Osteocyte (in vitro differentiated cells): ENCODE measurements around the gene UBE4A. TPM values are rescaled to one million over a fixed set of nuclear protein-coding genes. Genes with fewer than 3 reads are reported as not detected.
A peak's percentile ranks its signal among the peaks of the same experiment; 100 is the strongest.

Source experiments
- DNase-seq: peaks from one replicate; pipeline ENCODE4 v3.0.0; 2021; ENCODE audit warnings: mixed read lengths; ENCODE audit not compliant: unreplicated experiment; ENCODE audit errors: extremely low spot score
- H3K27ac Mint-ChIP-seq: one replicate; pipeline ENCODE4 v1.8.0; 2021; ENCODE audit warnings: mild to moderate bottlenecking, mixed read lengths; ENCODE audit not compliant: unreplicated experiment
- H3K27me3 Mint-ChIP-seq: one replicate; pipeline ENCODE4 v1.8.0; 2021; ENCODE audit warnings: mixed read lengths; ENCODE audit not compliant: unreplicated experiment
- H3K36me3 Mint-ChIP-seq: one replicate; pipeline ENCODE4 v1.8.0; 2021; ENCODE audit warnings: mixed read lengths; ENCODE audit not compliant: unreplicated experiment
- H3K4me1 Mint-ChIP-seq: one replicate; pipeline ENCODE4 v1.8.0; 2021; ENCODE audit warnings: mixed read lengths; ENCODE audit not compliant: unreplicated experiment
- H3K4me3 Mint-ChIP-seq: one replicate; pipeline ENCODE4 v1.8.0; 2021; ENCODE audit warnings: mild to moderate bottlenecking, moderate library complexity, mixed read lengths; ENCODE audit not compliant: unreplicated experiment
- H3K9me3 Mint-ChIP-seq: one replicate; pipeline ENCODE4 v1.8.0; 2021; ENCODE audit warnings: mixed read lengths; ENCODE audit not compliant: unreplicated experiment
- CTCF ChIP-seq: fragments of 200-600 bp; sonication (generic); IDR thresholded peaks from 2 replicates; pipeline ENCODE4 v1.5.0; 2021; ENCODE audit warnings: antibody characterized with exemption, mild to moderate bottlenecking, moderate library complexity
- long read RNA-seq: library from polyadenylated mRNA; unstranded; transcript quantifications from one replicate; pipeline ENCODE4 v2.0.0, GENCODE V29; 2021
- total RNA-seq: library from RNA; stranded (reverse); gene quantifications from 2 replicates; pipeline ENCODE4 v1.2.1, GENCODE V29; 2021

Gene UBE4A
- total RNA-seq, result 47.3 and 49.0 TPM in 2 replicates
- long read RNA-seq, full-length matches to known transcripts, result 18 of 124 reads
- long read RNA-seq, partial matches to known transcripts, result 48 of 124 reads
- long read RNA-seq, other reads (novel, unspliced or antisense), result 58 of 124 reads

- peak within 1 kb of the TSS; percentile 97 for H3K27ac Mint-ChIP-seq
These were observed at the start of gene UBE4A for GRCh38 chr11:118359295-118359958. UBE4A (plus strand) TSS chr11:118359600; CDS start chr11:118365081, 5,481 bp downstream.

GRCh38 chr11:118310271-118310670, 49.1 kb upstream of the UBE4A start:
- H3K9me3 Mint-ChIP-seq, result no peaks in the 10 kb centered on the region
- no peak for TF ChIP-seq CTCF
- no peaks in the 10 kb centered on the region for H3K36me3 Mint-ChIP-seq
- H3K27ac Mint-ChIP-seq, result no peak overlapping the region
- peaks cover 37% of the 10 kb centered on the region for H3K27me3 Mint-ChIP-seq
- no peak overlapping the region for H3K4me3 Mint-ChIP-seq
- no peak for DNase-seq
- no peaks in the 10 kb centered on the region for H3K4me1 Mint-ChIP-seq

More at GRCh38 chr11:118359295-118359958, at the start of gene UBE4A:
- Mint-ChIP-seq H3K4me1 (peaks cover 32% of the 10 kb centered on the region), H3K9me3 (peaks cover 7% of the 10 kb centered on the region), H3K36me3 (no peaks in the 10 kb centered on the region), H3K4me3 (peak within 1 kb of the TSS; percentile 99), H3K27me3 (peaks cover 10% of the 10 kb centered on the region)
- TF ChIP-seq CTCF, result no peak
- peak; percentile 97 for DNase-seq

GRCh38 chr11:118310781-118311485, 48.5 kb upstream of the UBE4A start:
- no peak for TF ChIP-seq CTCF
- H3K4me1 Mint-ChIP-seq, result no peaks in the 10 kb centered on the region
- H3K27ac Mint-ChIP-seq, result no peak overlapping the region
- H3K27me3 Mint-ChIP-seq, result peaks cover 39% of the 10 kb centered on the region
- no peak overlapping the region for H3K4me3 Mint-ChIP-seq
- H3K36me3 Mint-ChIP-seq, result no peaks in the 10 kb centered on the region
- no peaks in the 10 kb centered on the region for H3K9me3 Mint-ChIP-seq
- no peak for DNase-seq

- Mint-ChIP-seq H3K9me3 (no peaks in the 10 kb centered on the region), H3K27me3 (peaks cover 41% of the 10 kb centered on the region), H3K27ac (no peak overlapping the region), H3K36me3 (no peaks in the 10 kb centered on the region), H3K4me1 (peaks cover 5% of the 10 kb centered on the region), H3K4me3 (no peak overlapping the region)
- TF ChIP-seq CTCF, result no peak
- no peak for DNase-seq
These were observed 47.9 kb upstream of the UBE4A start for GRCh38 chr11:118311518-118311917.

- DNase-seq, result no peak
- Mint-ChIP-seq H3K9me3 (no peaks in the 10 kb centered on the region), H3K4me1 (peaks cover 5% of the 10 kb centered on the region), H3K27me3 (peaks cover 45% of the 10 kb centered on the region), H3K27ac (no peak overlapping the region), H3K4me3 (no peak overlapping the region), H3K36me3 (peaks cover 1% of the 10 kb centered on the region)
- no peak for TF ChIP-seq CTCF
These were observed 47.1 kb upstream of the UBE4A start for GRCh38 chr11:118312328-118312727.
